Right lobe of liver (tissue), 4 donors: Measurements from ENCODE around the gene PDCD4.

Experiments used
- POLR2A ChIP-seq: fragments of 450-650 bp; IDR thresholded peaks from one replicate; pipeline ENCODE4 v1.6.1; 2017; ENCODE audit warnings: antibody characterized with exemption, mild to moderate bottlenecking
- TF ChIP-seq, protein P1 (sequence below), 4 donors: fragments of 200-600 bp in 3 of 4; fragments of 450-650 bp in 1 of 4; IDR thresholded peaks; one replicate each; pipeline versions ENCODE4 v1.5.1 to v1.8.0; 2016 to 2022; ENCODE audit warnings: antibody characterized with exemption in 4 of 4, mild to moderate bottlenecking in 2 of 4
- donor health status: DM: no; HTN: no; CAD: no.
- donor health status: DM: no; HTN: no; CAD: no.
- donor health status: DM: no; HTN: yes; CAD: no.

GRCh38 chr10:110915035-110915434 lies 43.3 kb downstream of the PDCD4 start:
- TF ChIP-seq, protein P1, sequence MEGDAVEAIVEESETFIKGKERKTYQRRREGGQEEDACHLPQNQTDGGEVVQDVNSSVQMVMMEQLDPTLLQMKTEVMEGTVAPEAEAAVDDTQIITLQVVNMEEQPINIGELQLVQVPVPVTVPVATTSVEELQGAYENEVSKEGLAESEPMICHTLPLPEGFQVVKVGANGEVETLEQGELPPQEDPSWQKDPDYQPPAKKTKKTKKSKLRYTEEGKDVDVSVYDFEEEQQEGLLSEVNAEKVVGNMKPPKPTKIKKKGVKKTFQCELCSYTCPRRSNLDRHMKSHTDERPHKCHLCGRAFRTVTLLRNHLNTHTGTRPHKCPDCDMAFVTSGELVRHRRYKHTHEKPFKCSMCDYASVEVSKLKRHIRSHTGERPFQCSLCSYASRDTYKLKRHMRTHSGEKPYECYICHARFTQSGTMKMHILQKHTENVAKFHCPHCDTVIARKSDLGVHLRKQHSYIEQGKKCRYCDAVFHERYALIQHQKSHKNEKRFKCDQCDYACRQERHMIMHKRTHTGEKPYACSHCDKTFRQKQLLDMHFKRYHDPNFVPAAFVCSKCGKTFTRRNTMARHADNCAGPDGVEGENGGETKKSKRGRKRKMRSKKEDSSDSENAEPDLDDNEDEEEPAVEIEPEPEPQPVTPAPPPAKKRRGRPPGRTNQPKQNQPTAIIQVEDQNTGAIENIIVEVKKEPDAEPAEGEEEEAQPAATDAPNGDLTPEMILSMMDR (IDR thresholded peaks at IDR 0.05): no peak
- no peak for TF ChIP-seq POLR2A
